A673 (cell line): ENCODE measurements around the gene ARSA. TPM values are rescaled to one million over a fixed set of nuclear protein-coding genes. Genes with fewer than 3 reads are reported as not detected.
A peak's percentile ranks its signal among the peaks of the same experiment; 100 is the strongest.
"Not testable (repeated sequence)": the region's sequence is repeated elsewhere in the genome, so short reads cannot be mapped to it uniquely, and the experiment has no call there.

Experiments
- BruUV-seq: library from RNA; stranded (reverse); fragments of 400-500 nt; replicated peaks from 2 replicates; lab custom pipeline; 2021; lab: Mats Ljungman, UMichigan
- CTCF ChIA-PET: fragments of 300-600 bp; sonication (Branson Sonifier 250); formaldehyde crosslinking; loops from one replicate; lab custom pipeline; 2022; ENCODE audit warnings: antibody characterized with exemption; lab: Charles Lee
- POLR2A ChIA-PET: fragments of 300-600 bp; sonication (Branson Sonifier 250); formaldehyde crosslinking; loops from one replicate; lab custom pipeline; 2022; ENCODE audit warnings: antibody characterized with exemption; ENCODE audit not compliant: low non-redundant PET; lab: Charles Lee
- DNase-seq: peaks from one replicate; pipeline ENCODE4 v3.0.0-alpha.2; 2015; ENCODE audit warnings: low spot score
- H3K27ac ChIP-seq: fragments of 200-600 bp; sonication (generic); 2 replicates; pipeline ENCODE4 v1.5.1; 2016; ENCODE audit warnings: mixed run types, low read depth, mild to moderate bottlenecking, mixed read lengths, antibody characterized with exemption, low read length; ENCODE audit not compliant: poor library complexity, severe bottlenecking
- H3K27me3 ChIP-seq: fragments of 200-600 bp; sonication (generic); replicated peaks from 2 replicates; pipeline ENCODE4 v1.6.1; 2017; ENCODE audit warnings: mixed run types, low read depth, mild to moderate bottlenecking, mixed read lengths, antibody characterized with exemption, low read length; ENCODE audit not compliant: insufficient read depth, poor library complexity
- H3K36me3 ChIP-seq: fragments of 200-600 bp; sonication (generic); 2 replicates; pipeline ENCODE4 v1.6.1; 2016; ENCODE audit warnings: mixed run types, mild to moderate bottlenecking, mixed read lengths, antibody characterized with exemption, low read length; ENCODE audit not compliant: insufficient read depth, poor library complexity, severe bottlenecking
- H3K4me1 ChIP-seq: fragments of 200-600 bp; sonication (generic); 2 replicates; pipeline ENCODE4 v1.6.1; 2017; ENCODE audit warnings: mixed run types, mild to moderate bottlenecking, mixed read lengths, antibody characterized with exemption, low read length; ENCODE audit not compliant: insufficient read depth, poor library complexity, severe bottlenecking
- H3K4me3 ChIP-seq: fragments of 200-600 bp; sonication (generic); 2 replicates; pipeline ENCODE4 v1.5.1; 2016; ENCODE audit warnings: low read depth, mixed run types, mild to moderate bottlenecking, mixed read lengths, low read length; ENCODE audit not compliant: poor library complexity, severe bottlenecking
- H3K9me3 ChIP-seq: fragments of 200-600 bp; sonication (generic); 2 replicates; pipeline ENCODE4 v1.6.1; 2016; ENCODE audit warnings: mixed run types, low read depth, mild to moderate bottlenecking, mixed read lengths, antibody characterized with exemption, low read length; ENCODE audit not compliant: poor library complexity, severe bottlenecking
- EZH2 ChIP-seq: fragments of 200-600 bp; sonication (generic); IDR thresholded peaks from 2 replicates; pipeline ENCODE4 v1.6.1; 2017; ENCODE audit warnings: borderline replicate concordance, low read depth, mild to moderate bottlenecking, mixed read lengths, antibody characterized with exemption, low read length; ENCODE audit not compliant: poor library complexity, severe bottlenecking
- intact Hi-C: fragments of 100-400 bp; cut with micrococcal nuclease; formaldehyde crosslinking; loops from one replicate; pipeline ENCODE4 v1.10.0; 2022; ENCODE audit not compliant: unreplicated experiment
- total RNA-seq: library from RNA; stranded (reverse); gene quantifications from 2 replicates; pipeline ENCODE4 v1.2.3, GENCODE V29; 2021
- TF ChIP-seq, protein P1 (sequence below): fragments of 300-800, 200-600 bp; sonication (generic); conservative IDR thresholded peaks from 2 replicates; pipeline ENCODE4 v1.5.1; 2017; ENCODE audit warnings: low read depth, mild to moderate bottlenecking, antibody characterized with exemption, low read length, moderate library complexity, mixed read lengths

The ARSA gene
- total RNA-seq, 1 experiment from 2014 or later, result 15.6 TPM

DNA sequence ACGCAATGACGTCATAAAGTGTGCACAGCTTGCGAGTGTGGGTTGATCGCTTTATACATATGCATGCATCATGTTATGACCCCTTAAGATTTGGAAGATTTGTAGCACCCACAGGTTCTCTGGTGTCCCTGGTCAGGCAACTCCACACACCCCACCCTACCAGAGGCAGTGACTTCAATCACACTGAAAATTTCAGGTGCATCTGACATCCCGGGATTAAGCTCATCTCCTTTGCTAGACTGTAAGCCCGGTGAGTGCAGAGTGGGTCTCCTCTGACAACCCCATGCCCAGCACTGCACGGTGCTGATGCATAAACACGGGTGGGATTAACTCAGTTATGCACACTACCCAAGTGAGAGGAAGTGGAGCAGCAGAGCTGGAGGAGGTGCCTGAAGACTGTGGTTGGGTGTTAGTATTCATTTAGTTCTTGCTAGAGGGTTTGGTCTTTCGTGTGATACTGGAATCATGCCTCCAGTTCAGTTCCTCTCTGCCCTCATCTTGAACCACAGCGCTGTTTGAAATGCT lies 6.5 kb downstream of the ARSA start:
- Histone ChIP-seq H3K9me3 (no peaks in the 10 kb centered on the region), H3K4me3 (peak overlapping the region; percentile 39), H3K27ac (no peak overlapping the region), H3K4me1 (peaks cover 14% of the 10 kb centered on the region), H3K27me3 (no peaks in the 10 kb centered on the region), H3K36me3 (no peaks in the 10 kb centered on the region)
- no peak for TF ChIP-seq EZH2
- TF ChIP-seq, protein P1, sequence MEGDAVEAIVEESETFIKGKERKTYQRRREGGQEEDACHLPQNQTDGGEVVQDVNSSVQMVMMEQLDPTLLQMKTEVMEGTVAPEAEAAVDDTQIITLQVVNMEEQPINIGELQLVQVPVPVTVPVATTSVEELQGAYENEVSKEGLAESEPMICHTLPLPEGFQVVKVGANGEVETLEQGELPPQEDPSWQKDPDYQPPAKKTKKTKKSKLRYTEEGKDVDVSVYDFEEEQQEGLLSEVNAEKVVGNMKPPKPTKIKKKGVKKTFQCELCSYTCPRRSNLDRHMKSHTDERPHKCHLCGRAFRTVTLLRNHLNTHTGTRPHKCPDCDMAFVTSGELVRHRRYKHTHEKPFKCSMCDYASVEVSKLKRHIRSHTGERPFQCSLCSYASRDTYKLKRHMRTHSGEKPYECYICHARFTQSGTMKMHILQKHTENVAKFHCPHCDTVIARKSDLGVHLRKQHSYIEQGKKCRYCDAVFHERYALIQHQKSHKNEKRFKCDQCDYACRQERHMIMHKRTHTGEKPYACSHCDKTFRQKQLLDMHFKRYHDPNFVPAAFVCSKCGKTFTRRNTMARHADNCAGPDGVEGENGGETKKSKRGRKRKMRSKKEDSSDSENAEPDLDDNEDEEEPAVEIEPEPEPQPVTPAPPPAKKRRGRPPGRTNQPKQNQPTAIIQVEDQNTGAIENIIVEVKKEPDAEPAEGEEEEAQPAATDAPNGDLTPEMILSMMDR, result no peak
- no TSS peak for BruUV-seq
- ChIA-PET CTCF (no interaction called here), POLR2A (no interaction called here)
- intact Hi-C loops, result loop anchor here (5.0 kb wide), 2 partner anchors 71 to 474 kb away; no protein-coding TSS in a partner anchor
- no peak for DNase-seq

GRCh38 chr22:50620593-50621355 lies 7.2 kb downstream of the ARSA start:
- peak overlapping the region; percentile 39 for H3K4me3 ChIP-seq

DNA sequence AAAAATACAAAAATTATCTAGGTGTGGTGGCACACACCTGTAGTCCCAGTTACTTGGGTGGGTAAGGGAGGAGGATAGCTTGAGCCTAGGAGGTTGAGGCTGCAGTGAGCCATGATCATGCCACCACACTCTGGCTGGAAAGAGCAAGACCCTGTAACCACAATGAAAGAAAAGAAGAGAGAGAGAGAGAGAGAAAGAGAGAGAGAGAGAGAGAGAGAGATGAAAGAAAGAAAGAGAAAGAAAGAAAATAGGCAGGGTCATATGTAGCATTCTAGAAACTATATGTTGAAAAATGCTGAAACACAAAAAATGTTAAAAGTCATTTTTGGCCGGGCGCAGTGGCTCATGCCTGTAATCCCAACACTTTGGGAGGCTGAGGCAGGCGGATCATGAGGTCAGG lies 13.7 kb downstream of the ARSA start:
- H3K36me3 ChIP-seq, H3K27me3 ChIP-seq, H3K4me1 ChIP-seq, intact Hi-C loops, DNase-seq, CTCF ChIA-PET, POLR2A ChIA-PET, BruUV-seq, H3K9me3 ChIP-seq, H3K4me3 ChIP-seq, H3K27ac ChIP-seq: not testable (repeated sequence)

More at GRCh38 chr22:50620593-50621355, 7.2 kb downstream of the ARSA start:
- Histone ChIP-seq H3K9me3 (no peaks in the 10 kb centered on the region), H3K27me3 (no peaks in the 10 kb centered on the region), H3K4me1 (peaks cover 14% of the 10 kb centered on the region), H3K36me3 (no peaks in the 10 kb centered on the region), H3K27ac (no peak overlapping the region)
- BruUV-seq, result no TSS peak
- peak; percentile 91 for DNase-seq
- CTCF ChIA-PET, result interaction anchor here (0.6 to 1.0 kb wide), 8 partner anchors 12 to 370 kb away, joined by 3 to 8 read pairs (median 4); partner anchors contain the start of genes CHKB, HDAC10, LMF2 and NCAPH2
- TF ChIP-seq, protein P1, result peak; percentile 76
- no peak for TF ChIP-seq EZH2
- POLR2A ChIA-PET, result interaction anchor here (0.5 kb wide), 1 partner anchor 383 kb away, joined by 4 read pairs; no protein-coding TSS in a partner anchor
- intact Hi-C loops, result loop anchor here (1.0 to 5.0 kb wide), 3 partner anchors 44 to 473 kb away; no protein-coding TSS in a partner anchor
